ENCODE data around the gene MRPS18B. TPM values are rescaled to one million over a fixed set of nuclear protein-coding genes. Genes with fewer than 3 reads are reported as not detected.

Gene MRPS18B
- total RNA-seq, 1 experiment from 2014 or later: 70.4 TPM

- Histone ChIP-seq H3K9me3 (ENCODE audit: low read depth, low read length, poor library complexity, severe bottlenecking) (no peaks in the 10 kb centered on the region), H3K4me1 (ENCODE audit: insufficient read depth, low read length, poor library complexity, severe bottlenecking) (peaks cover 32% of the 10 kb centered on the region), H3K36me3 (ENCODE audit: insufficient read depth, low read length, poor library complexity, severe bottlenecking) (peaks cover 14% of the 10 kb centered on the region), H3K27ac (ENCODE audit: low read depth, low read length, poor library complexity, severe bottlenecking) (peak overlapping the region; percentile 88), H3K4me3 (ENCODE audit: low read depth, low read length, poor library complexity, severe bottlenecking) (peak overlapping the region; percentile 65), H3K27me3 (replicated peaks; ENCODE audit: insufficient read depth, low read depth, low read length, poor library complexity) (no peaks in the 10 kb centered on the region)
- intact Hi-C loops (cut with micrococcal nuclease; ENCODE audit: unreplicated experiment): no loop called here
- TF ChIP-seq EZH2 (IDR thresholded peaks at IDR 0.05; ENCODE audit: borderline replicate concordance, low read depth, low read length, poor library complexity, severe bottlenecking) (no peak), CTCF (conservative IDR thresholded peaks at IDR 0.05; ENCODE audit: low read depth, low read length) (no peak)
- BruUV-seq (replicated peaks): no TSS peak
- no peak for DNase-seq (ENCODE audit: low spot score)
- ChIA-PET CTCF (no interaction called here), POLR2A (ENCODE audit: low non-redundant PET) (no interaction called here)
Observed at GRCh38 chr6:30572148-30572547, 45.5 kb upstream of the MRPS18B start.

GRCh38 chr6:30573113-30573512 is 44.5 kb upstream of the MRPS18B start:
- H3K4me3 ChIP-seq (ENCODE audit: low read depth, low read length, poor library complexity, severe bottlenecking): peak overlapping the region; percentile 10
- TF ChIP-seq CTCF (conservative IDR thresholded peaks at IDR 0.05; ENCODE audit: low read depth, low read length): no peak
- BruUV-seq (replicated peaks): no TSS peak
- ChIA-PET POLR2A (ENCODE audit: low non-redundant PET) (no interaction called here), CTCF (interaction anchor here (0.8 kb wide), 1 partner anchor 91 kb away, joined by 4 read pairs; no protein-coding TSS in a partner anchor)
- peaks cover 24% of the 10 kb centered on the region for H3K36me3 ChIP-seq (ENCODE audit: insufficient read depth, low read length, poor library complexity, severe bottlenecking)
- H3K27me3 ChIP-seq (replicated peaks; ENCODE audit: insufficient read depth, low read depth, low read length, poor library complexity): no peaks in the 10 kb centered on the region
- peaks cover 32% of the 10 kb centered on the region for H3K4me1 ChIP-seq (ENCODE audit: insufficient read depth, low read length, poor library complexity, severe bottlenecking)
- intact Hi-C loops (cut with micrococcal nuclease; ENCODE audit: unreplicated experiment): no loop called here
- DNase-seq (ENCODE audit: low spot score): no peak
- no peaks in the 10 kb centered on the region for H3K9me3 ChIP-seq (ENCODE audit: low read depth, low read length, poor library complexity, severe bottlenecking)
- H3K27ac ChIP-seq (ENCODE audit: low read depth, low read length, poor library complexity, severe bottlenecking): peak overlapping the region; percentile 32

- no peak overlapping the region for H3K4me3 ChIP-seq (ENCODE audit: low read depth, low read length, poor library complexity, severe bottlenecking)
- H3K9me3 ChIP-seq (ENCODE audit: low read depth, low read length, poor library complexity, severe bottlenecking): no peaks in the 10 kb centered on the region
- intact Hi-C loops (cut with micrococcal nuclease; ENCODE audit: unreplicated experiment): no loop called here
- no peak overlapping the region for H3K27ac ChIP-seq (ENCODE audit: low read depth, low read length, poor library complexity, severe bottlenecking)
- POLR2A ChIA-PET (ENCODE audit: low non-redundant PET): no interaction called here
- TF ChIP-seq CTCF (conservative IDR thresholded peaks at IDR 0.05; ENCODE audit: low read depth, low read length) (no peak), EZH2 (IDR thresholded peaks at IDR 0.05; ENCODE audit: borderline replicate concordance, low read depth, low read length, poor library complexity, severe bottlenecking) (no peak)
- H3K27me3 ChIP-seq (replicated peaks; ENCODE audit: insufficient read depth, low read depth, low read length, poor library complexity): no peaks in the 10 kb centered on the region
- DNase-seq (ENCODE audit: low spot score): no peak
- peaks cover 15% of the 10 kb centered on the region for H3K4me1 ChIP-seq (ENCODE audit: insufficient read depth, low read length, poor library complexity, severe bottlenecking)
- H3K36me3 ChIP-seq (ENCODE audit: insufficient read depth, low read length, poor library complexity, severe bottlenecking): peaks cover 72% of the 10 kb centered on the region
- BruUV-seq (replicated peaks): no TSS peak
- CTCF ChIA-PET: no interaction called here
Observed at GRCh38 chr6:30578051-30578450, 39.6 kb upstream of the MRPS18B start.

Measured in A673 (cell line).